Stimulated activated naive CD4-positive, alpha-beta T cell treated with Interleukin-2 at 50 U/mL for 16 hours (primary cell): ENCODE results near the gene NRAP.

ENCODE experiments used
- DNase-seq: peaks from one replicate; lab custom pipeline; 2025; lab: John Stamatoyannopoulos, UW

The NRAP gene

GRCh38 chr10:113560071-113560470, 103.8 kb downstream of the NRAP start:
- no peak for DNase-seq

GRCh38 chr10:113557903-113558321, 105.9 kb downstream of the NRAP start:
- DNase-seq = no peak

GRCh38 chr10:113557424-113557862, 106.4 kb downstream of the NRAP start:
- no peak for DNase-seq

GRCh38 chr10:113555751-113556150, 108.1 kb downstream of the NRAP start:
- no peak for DNase-seq

GRCh38 chr10:113555245-113555644, 108.6 kb downstream of the NRAP start:
- no peak for DNase-seq

DNA sequence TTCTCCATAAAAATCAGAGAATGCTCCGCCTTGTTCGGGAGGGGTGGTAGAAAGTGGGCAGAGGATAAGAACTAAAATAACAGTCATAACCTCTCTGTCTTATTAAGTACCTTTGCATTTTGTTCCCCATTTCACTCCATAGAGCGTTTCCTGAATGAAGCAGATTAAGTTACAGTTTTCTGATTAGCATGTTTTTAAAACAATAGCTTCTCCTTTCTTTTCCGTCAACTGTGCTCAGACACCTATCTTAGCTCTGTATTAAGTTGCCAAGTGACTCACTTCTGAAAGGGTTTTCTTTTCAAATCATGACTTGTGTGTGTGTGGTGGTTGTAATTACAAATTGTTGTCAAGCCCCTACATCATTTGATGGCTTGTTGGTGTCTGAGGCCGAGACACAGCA, 109.6 kb downstream of the NRAP start:
- no peak for DNase-seq

- DNase-seq = no peak
Measured at GRCh38 chr10:113553149-113553548, 110.7 kb downstream of the NRAP start.

DNA sequence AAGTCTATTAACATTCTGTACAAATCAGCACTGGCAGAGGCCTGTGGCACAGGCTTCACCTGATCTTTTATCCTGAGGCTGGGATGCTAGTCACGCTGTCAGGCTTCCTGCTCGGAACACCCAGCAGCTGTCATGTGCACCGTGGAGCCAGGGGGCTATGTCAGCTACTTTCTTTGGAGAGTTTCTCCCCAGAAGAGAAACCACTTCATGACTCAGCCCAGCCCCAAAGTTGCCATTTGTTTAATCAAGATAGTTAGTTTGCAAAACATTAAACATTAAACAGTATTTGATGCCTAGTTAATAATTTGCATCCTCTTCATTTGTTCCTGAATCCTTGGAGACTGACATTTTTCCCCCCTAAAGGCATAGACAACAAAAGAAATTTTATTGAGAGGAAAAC, 111.1 kb downstream of the NRAP start, which contains the start of gene HABP2:
Gene HABP2, plus strand, starts transcription at position 353 of the 400 bp plus-strand sequence. CDS start 69 bp downstream, outside the sequence.
- DNase-seq = no peak

GRCh38 chr10:113552014-113552413, 111.8 kb downstream of the NRAP start:
- DNase-seq = no peak

DNA sequence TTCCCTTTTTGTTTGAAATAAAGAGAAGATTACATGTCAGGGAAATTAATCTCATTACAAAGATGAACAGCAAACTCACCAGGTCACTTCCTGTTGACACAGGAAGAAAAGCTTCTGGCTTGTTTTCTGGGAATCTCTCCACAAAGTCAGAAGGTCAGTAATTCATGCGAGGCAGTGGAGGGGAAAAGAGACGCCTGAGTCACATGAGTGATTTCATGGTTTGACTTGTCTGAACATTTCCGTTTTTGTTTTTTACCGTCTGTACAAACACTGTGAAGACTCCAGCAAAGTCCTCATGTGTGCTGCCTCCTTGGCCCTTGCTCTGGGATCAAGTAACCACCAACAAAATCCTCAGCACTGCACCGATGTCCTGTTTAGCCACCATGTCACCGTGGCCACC, 113.5 kb downstream of the NRAP start:
- no peak for DNase-seq

DNA sequence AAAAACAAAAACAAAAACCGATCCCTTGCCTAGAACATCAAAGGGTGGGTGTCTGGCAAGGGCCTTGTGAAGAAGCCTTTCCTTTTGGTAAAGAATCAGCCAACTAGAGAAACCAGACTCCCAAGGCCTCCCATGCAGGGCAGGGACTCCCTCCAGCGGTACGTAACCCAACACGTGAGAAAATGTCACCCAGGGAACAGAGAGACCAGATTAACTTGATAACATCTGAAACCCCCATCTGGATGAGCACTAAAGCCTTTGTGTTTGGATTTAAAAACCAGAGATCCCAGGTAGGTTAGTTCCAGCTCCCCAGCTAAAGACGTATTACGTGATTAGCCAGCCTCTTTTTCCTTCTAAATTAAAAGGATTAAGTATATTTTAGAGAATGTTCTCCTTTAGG, 114.0 kb downstream of the NRAP start:
- DNase-seq = no peak

- no peak for DNase-seq
Measured at GRCh38 chr10:113547426-113547825, 116.4 kb downstream of the NRAP start.

DNA sequence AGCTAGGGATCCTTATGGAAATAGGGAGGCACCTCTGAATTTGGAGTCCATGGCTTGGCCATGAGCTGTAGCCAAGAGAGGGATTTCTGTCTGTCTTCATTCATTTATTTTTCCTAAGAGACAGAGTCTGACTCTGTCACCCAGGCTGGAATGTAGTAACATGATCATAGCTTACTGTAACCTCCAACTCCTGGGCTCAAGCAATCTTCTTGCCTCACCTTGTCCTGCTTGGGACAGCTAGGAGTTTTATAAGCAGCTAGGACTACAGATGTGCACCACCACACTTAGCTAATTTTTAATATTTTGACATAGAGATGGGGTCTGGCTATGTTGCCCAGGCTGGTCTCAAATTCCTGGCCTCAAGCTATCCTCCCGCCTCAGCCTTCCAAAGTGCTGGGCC, 119.4 kb downstream of the NRAP start:
- no peak for DNase-seq

DNA sequence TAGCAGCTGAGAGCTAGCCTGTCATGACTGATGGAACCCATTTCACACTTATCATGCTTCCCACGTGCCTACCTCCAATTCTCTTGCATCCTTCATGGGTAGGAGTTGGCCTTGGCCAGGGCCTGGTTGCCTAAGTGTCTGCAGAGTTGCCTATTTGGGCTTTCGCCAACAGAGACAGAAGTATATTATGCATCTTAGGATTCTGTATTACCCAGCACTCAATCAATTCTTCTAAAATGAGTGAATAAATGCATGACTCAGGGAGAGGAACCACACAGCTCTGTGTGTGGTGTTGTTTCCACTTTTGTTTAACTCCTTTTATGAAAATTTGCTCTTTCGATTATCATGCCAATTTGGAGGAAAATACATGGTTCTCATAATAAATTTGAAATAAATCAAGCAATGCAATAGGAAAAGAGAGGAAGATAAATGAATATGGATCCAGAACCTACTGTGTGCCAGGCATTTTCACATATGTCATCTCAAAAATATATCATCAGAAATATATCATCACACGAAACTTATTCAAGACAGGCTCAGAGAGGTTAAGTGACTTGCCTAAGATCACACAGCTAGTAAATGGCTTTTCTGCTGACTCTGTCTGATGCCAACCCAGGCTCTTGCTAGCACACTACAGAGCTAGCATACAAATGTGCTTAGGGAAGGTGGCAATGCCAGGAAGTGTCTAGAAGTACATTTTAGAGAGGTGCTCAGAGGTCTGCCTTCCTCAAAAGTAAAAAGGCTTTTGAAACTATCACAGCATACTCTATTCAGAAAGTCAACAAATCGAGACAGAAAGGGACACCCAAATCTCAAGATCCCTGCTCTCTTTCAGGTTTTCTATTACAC, 120.5 kb downstream of the NRAP start:
- no peak for DNase-seq

DNA sequence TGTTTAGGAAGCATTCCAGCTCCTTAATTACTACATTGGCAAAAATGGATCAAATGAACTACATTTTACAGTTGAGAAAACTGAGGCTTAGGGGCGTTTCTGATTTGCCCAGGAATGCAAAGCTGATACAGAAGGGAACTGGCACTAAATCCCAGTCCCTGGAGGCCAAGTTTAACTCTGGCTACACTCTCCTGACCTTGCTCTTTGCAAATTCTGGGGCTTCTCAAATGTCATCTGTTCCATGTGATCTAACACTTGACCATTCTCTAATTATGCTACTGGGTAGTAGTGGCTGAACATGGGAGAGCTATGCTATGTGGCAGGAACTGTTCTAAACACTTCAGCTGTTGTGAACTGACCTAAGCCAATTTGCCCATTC, 122.3 kb downstream of the NRAP start:
- no peak for DNase-seq

- no peak for DNase-seq
Measured at GRCh38 chr10:113540845-113541548, 122.8 kb downstream of the NRAP start.

DNA sequence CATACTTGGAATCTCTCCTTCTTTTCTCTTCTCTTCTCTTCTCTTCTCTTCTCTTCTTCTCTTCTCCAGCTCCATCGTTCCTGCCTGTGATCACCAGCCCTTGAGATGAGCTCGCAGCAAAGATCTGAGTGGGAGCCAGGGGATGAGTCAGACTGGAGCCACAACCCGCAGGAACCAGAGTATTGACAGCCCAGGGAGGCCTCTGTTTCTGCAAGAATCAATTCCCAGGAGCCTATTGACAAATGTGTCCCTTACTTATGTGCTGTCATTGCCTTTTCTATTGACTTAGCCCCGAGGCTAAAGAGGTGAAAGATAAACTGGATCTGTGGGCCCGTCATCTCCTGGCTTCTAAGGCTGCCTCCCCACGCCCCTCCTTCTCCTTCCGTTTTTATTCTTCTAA, 124.1 kb downstream of the NRAP start:
- DNase-seq = no peak
